Skin of body (tissue), 2 donors: ENCODE measurements around the gene COL6A2. TPM values are rescaled to one million over a fixed set of nuclear protein-coding genes. Genes with fewer than 3 reads are reported as not detected.
"Not testable (repeated sequence)": the region's sequence is repeated elsewhere in the genome, so short reads cannot be mapped to it uniquely, and the experiment has no call there.

ENCODE experiments used
- DNase-seq: peaks from one replicate; lab custom pipeline; 2025; lab: John Stamatoyannopoulos, UW
- total RNA-seq: library from RNA; depleted of rRNA; stranded (reverse); fragments of >200 nt; gene quantifications from one replicate; pipeline ENCODE4 v1.2.3, GENCODE V29; 2014

The COL6A2 gene
- total RNA-seq, 1 donor from 2014 or later, result 871 TPM

GRCh38 chr21:46093668-46094400, 4.1 kb upstream of the COL6A2 start:
- no peak for DNase-seq

- no peak for DNase-seq
Measured at GRCh38 chr21:46094401-46095082, 3.4 kb upstream of the COL6A2 start.

- no peak for DNase-seq
Measured at GRCh38 chr21:46095083-46095719, 2.7 kb upstream of the COL6A2 start.

GRCh38 chr21:46095814-46096595, 1.9 kb upstream of the COL6A2 start:
- no peak for DNase-seq

GRCh38 chr21:46096596-46097335, 1.1 kb upstream of the COL6A2 start:
- no peak for DNase-seq

- DNase-seq, result no peak
Measured at GRCh38 chr21:46098303-46099141, 610 bp downstream of the COL6A2 start.

GRCh38 chr21:46099476-46099875, 1.6 kb downstream of the COL6A2 start:
- DNase-seq, result no peak

- DNase-seq, result no peak
Measured at GRCh38 chr21:46100020-46100419, 2.1 kb downstream of the COL6A2 start.

- peak; percentile 14 for DNase-seq
Measured at GRCh38 chr21:46100426-46100825, 2.5 kb downstream of the COL6A2 start.

GRCh38 chr21:46100906-46101305, 3.0 kb downstream of the COL6A2 start:
- DNase-seq, result no peak

- DNase-seq, result no peak
Measured at GRCh38 chr21:46104104-46104503, 6.2 kb downstream of the COL6A2 start.

GRCh38 chr21:46107376-46107775, 9.5 kb downstream of the COL6A2 start:
- not testable (repeated sequence) for DNase-seq

- no peak for DNase-seq
Measured at GRCh38 chr21:46108827-46109312, 11.0 kb downstream of the COL6A2 start.

- DNase-seq, result no peak
Measured at GRCh38 chr21:46109313-46110221, 11.7 kb downstream of the COL6A2 start.

GRCh38 chr21:46110499-46111192, 12.7 kb downstream of the COL6A2 start:
- DNase-seq, result no peak

GRCh38 chr21:46111193-46111571, 13.3 kb downstream of the COL6A2 start:
- no peak for DNase-seq

- no peak for DNase-seq
Measured at GRCh38 chr21:46111857-46112724, 14.2 kb downstream of the COL6A2 start.
